GM12891 (cell line): ENCODE measurements around the gene STEAP3.

Experiments used
- DNase-seq: peaks from one replicate; pipeline ENCODE4 v3.0.0; 2011; ENCODE audit warnings: low spot score; ENCODE audit not compliant: insufficient read length
- FAIRE-seq: peaks from 2 replicates; lab custom pipeline; 2011; peaks lifted over from hg19 to GRCh38; lab: Jason Lieb, UNC
- PAX5 ChIP-seq: IDR thresholded peaks from 2 replicates; pipeline ENCODE4 v1.6.1; 2011; ENCODE audit warnings: low read length, moderate library complexity, mild to moderate bottlenecking; ENCODE audit not compliant: insufficient read depth, severe bottlenecking
- POLR2A ChIP-seq: IDR thresholded peaks from 2 replicates; pipeline ENCODE4 v1.6.1; 2011; ENCODE audit warnings: low read depth, low read length, control low read depth
- POLR2AphosphoS5 ChIP-seq: IDR thresholded peaks from 2 replicates; pipeline ENCODE4 v1.6.1; 2011; ENCODE audit warnings: low read depth, low read length, control low read depth
- POU2F2 ChIP-seq: IDR thresholded peaks from 2 replicates; pipeline ENCODE4 v1.6.1; 2011; ENCODE audit warnings: low read depth, mild to moderate bottlenecking, control low read depth, low read length, moderate library complexity
- SPI1 ChIP-seq: IDR thresholded peaks from 2 replicates; pipeline ENCODE4 v1.6.1; 2011; ENCODE audit warnings: low read depth, low read length, control low read depth
- TAF1 ChIP-seq: IDR thresholded peaks from 2 replicates; pipeline ENCODE4 v1.6.1; 2011; ENCODE audit warnings: low read depth, low read length, control low read depth

Gene STEAP3

GRCh38 chr2:119196301-119197125, 27.1 kb upstream of the STEAP3 start:
- DNase-seq (no peak), FAIRE-seq (no peak)
- no peak for TF ChIP-seq POLR2AphosphoS5
- TF ChIP-seq POLR2A = no peak
- no peak for TF ChIP-seq POU2F2
- TF ChIP-seq PAX5 = no peak
- no peak for TF ChIP-seq SPI1
- no peak for TF ChIP-seq TAF1

- no peak for DNase-seq
- no peak for TF ChIP-seq SPI1
- TF ChIP-seq PAX5 = no peak
- no peak for TF ChIP-seq POU2F2
- no peak for TF ChIP-seq POLR2A
- TF ChIP-seq TAF1 = no peak
- TF ChIP-seq POLR2AphosphoS5 = no peak
- no peak for FAIRE-seq
These were observed 26.6 kb upstream of the STEAP3 start for GRCh38 chr2:119197126-119197405.

GRCh38 chr2:119197529-119198239, 25.9 kb upstream of the STEAP3 start:
- DNase-seq (no peak), FAIRE-seq (no peak)
- TF ChIP-seq POU2F2 (no peak), PAX5 (no peak), POLR2AphosphoS5 (no peak), TAF1 (no peak), SPI1 (no peak), POLR2A (no peak)

DNA sequence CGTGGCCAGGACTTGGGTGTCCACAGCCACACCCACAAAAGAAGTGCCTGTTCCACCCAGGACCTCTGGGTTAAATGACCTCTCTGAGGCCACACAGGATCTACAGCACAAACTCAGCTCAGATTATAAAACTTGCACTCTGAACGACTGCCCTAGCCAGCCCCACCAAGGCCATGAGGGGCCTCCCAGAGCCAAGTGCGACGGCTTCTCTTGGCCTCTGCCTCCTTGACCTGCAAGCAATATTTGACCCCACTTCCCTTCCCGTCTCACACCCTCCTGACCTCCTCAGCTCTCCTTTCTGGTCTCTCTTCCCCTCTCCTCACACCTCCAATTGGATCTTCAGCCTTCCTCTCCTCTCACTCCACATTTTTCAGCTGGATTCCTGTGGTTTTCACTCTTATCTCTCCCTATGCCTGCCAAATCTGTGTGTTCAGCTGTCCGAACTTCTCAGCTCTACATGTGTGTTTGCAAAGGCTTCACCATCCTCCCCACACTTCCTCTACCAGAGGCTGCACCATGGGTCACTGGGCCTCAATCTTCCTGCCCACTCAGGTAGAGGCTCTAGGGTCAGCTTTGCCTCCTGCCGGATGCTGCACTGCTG, 25.3 kb upstream of the STEAP3 start:
- TF ChIP-seq POLR2A (no peak), TAF1 (no peak), SPI1 (no peak), POU2F2 (no peak), PAX5 (no peak), POLR2AphosphoS5 (no peak)
- DNase-seq = no peak
- FAIRE-seq = no peak

DNA sequence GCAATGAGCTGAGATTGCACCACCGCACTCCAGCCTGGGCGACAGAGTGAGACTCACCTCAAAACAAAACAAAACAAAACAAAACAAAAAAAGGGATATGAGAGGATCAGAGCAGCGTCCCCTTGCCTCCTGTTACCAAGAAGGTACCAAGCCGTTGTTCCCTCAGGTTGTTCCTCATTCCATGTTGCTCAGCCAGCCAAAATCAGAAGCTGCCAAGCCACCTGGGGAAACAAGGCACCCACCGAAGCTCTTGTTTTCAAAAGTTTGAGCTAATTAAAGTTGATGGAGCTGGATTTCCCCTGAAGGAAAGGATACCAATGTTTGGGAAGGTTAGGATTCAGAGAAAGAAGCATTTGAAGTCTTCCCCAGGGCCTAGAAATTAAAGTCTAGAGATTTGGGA, 21.8 kb upstream of the STEAP3 start:
- FAIRE-seq (no peak), DNase-seq (no peak)
- TF ChIP-seq SPI1 (no peak), PAX5 (no peak), TAF1 (no peak), POU2F2 (no peak), POLR2A (no peak), POLR2AphosphoS5 (no peak)

GRCh38 chr2:119202610-119203310, 20.9 kb upstream of the STEAP3 start:
- TF ChIP-seq TAF1 (no peak), SPI1 (no peak), POU2F2 (no peak), POLR2A (no peak), POLR2AphosphoS5 (no peak), PAX5 (no peak)
- no peak for DNase-seq
- FAIRE-seq = peak; percentile 20

- no peak for FAIRE-seq
- TF ChIP-seq POU2F2 = no peak
- no peak for TF ChIP-seq PAX5
- no peak for TF ChIP-seq POLR2AphosphoS5
- TF ChIP-seq POLR2A = no peak
- TF ChIP-seq SPI1 = no peak
These were observed 19.1 kb upstream of the STEAP3 start for GRCh38 chr2:119204525-119204924.

DNA sequence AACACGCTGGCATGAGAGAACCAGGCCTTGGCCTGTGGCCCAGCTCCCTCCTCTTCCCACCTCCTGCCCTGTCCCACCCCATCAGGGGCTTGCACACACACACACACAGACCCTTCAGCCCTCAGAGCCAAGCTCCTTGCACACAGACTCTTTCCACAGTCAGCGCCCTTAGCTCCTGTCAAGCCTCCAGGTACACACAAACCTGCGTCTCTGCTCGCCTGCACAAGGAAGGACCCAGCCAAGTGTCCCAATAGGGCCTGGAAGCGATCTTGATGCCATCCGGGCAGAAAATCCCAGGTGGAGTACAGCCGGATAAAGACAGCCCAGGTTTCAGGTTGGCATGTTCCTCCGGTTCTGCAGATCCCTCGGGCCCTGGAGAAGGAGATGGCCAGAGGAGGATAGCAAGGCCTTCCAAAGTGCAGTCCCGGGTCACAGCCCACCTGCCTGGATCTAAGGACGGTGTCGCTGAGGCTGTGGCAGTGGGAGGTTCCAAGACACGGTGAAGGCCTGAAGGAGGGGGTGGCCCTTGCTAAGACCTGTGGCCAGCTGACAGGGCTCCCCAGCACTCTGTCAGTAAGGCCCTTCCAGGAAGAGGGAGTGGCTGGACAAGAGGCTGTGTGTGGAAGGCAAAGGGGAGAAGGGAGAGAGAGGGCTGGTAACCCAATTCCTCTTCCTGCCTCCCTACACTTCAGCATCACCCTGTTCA, 18.5 kb upstream of the STEAP3 start:
- FAIRE-seq (no peak), DNase-seq (no peak)
- no peak for TF ChIP-seq TAF1
- TF ChIP-seq POLR2A = no peak
- no peak for TF ChIP-seq POLR2AphosphoS5
- no peak for TF ChIP-seq SPI1
- no peak for TF ChIP-seq POU2F2
- TF ChIP-seq PAX5 = no peak

More at GRCh38 chr2:119204525-119204924, 19.1 kb upstream of the STEAP3 start:
- DNase-seq = no peak
